ENCODE results near the gene ALPG. TPM values are rescaled to one million over a fixed set of nuclear protein-coding genes. Genes with fewer than 3 reads are reported as not detected.

Gene ALPG
- total and polyA plus RNA-seq, 10 of the 15 experiments (the other 5 are each of a cell fraction or from before 2014, with no cell fraction given): not detected

DNA sequence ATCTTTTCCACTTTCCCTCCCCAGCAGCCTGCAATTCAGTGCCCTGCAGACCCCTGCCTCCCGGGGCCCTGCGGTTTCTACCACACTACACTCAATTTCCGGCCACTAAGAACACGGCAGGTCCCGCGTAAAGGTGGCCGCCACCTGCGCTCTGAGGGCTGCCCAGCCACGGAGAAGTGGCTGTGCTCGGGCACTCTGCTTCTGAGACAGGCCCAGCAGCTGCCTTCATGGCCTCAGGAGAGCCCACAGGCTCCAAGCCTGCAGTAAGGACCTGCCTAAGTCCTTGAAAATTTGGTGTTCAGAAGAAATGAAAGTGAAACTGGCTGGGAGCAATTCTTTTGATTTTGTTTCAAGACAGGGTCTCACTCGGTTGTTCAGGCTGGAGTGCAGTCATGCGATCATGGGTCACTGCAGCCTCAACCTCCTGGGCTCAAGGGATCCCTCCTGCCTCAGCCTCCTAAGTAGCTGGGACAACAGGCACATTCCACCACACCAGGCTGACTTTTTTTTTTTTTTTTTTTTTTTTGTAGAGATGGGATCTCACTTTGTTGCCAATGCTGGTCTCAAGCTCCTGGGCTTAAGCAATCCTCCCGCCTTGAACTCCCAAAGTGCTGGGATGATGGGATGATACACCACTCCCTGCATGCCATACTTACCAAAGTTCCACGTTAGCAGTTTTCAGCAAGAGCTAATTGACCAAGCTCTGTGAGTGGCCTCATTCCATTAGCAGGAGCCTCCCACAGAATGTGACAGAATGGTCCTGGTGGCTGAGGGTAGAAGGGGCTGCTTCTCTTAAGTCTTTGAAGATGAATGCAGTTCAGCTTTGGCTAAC lies 42.6 kb upstream of the ALPG start:
- ChIA-PET SMC1A (ENCODE audit: uncharacterized antibody, unreplicated experiment) (interaction anchor here (0.7 to 1.3 kb wide), 3 partner anchors 9 to 43 kb away, joined by 3 to 4 read pairs (median 3); no protein-coding TSS in a partner anchor), CTCF (interaction anchor here (0.6 to 1.3 kb wide), 4 partner anchors 38 to 458 kb away, joined by 3 read pairs; no protein-coding TSS in a partner anchor), POLR2A (no interaction called here), RAD21 (ENCODE audit: unreplicated experiment) (no interaction called here)
- in situ Hi-C loops (cut with MboI): no loop called here
- DNase-seq (ENCODE audit: low read depth, low spot score): peak; percentile 24
- H3K27me3 ChIP-seq (replicated peaks in 1 of 2; ENCODE audit: control insufficient read depth in 2 of 2, insufficient read depth in 2 of 2, low read length in 1 of 2): no peaks in the 10 kb centered on the region
- peak; percentile 70 for ATAC-seq
- no TSS peak for BruUV-seq (replicated peaks)
- H3K36me3 ChIP-seq (ENCODE audit: control insufficient read depth in 2 of 2, insufficient read depth in 2 of 2, low read length in 1 of 2): no peaks in the 10 kb centered on the region
- peak overlapping the region; percentile 70 for H3K4me3 ChIP-seq
- H3K9me3 ChIP-seq (replicated peaks; ENCODE audit: control insufficient read depth, insufficient read depth, low read length): no peaks in the 10 kb centered on the region; the same call in 2 of the 3 replicates
- no peak overlapping the region; the same call in 1 of the 2 replicates for H3K27ac ChIP-seq (ENCODE audit: control insufficient read depth, insufficient read depth)
- peak overlapping the region; percentile 82 for H2AFZ ChIP-seq (ENCODE audit: control insufficient read depth, low read depth, low read length)
- TF ChIP-seq RUNX3 (IDR thresholded peaks at IDR 0.05; ENCODE audit: low read length) (peak; percentile 62), ZNF217 (IDR thresholded peaks at IDR 0.05) (no peak), CBFB (IDR thresholded peaks at IDR 0.05; ENCODE audit: low read depth) (0 out of 2 replicates have a peak, but pooled peaks have one; percentile 34), IKZF1 (conservative IDR thresholded peaks at IDR 0.05) (peak; percentile 17; the same call in 1 of the 2 replicates), NFIC (IDR thresholded peaks at IDR 0.05; ENCODE audit: low read depth, low read length) (no peak), IKZF2 (IDR thresholded peaks at IDR 0.05) (0 out of 4 replicates have a peak, but pooled peaks of 1 of the 2 experiments have one; percentile 20), SP1 (IDR thresholded peaks at IDR 0.05; ENCODE audit: low read depth, low read length) (no peak), TBL1XR1 (IDR thresholded peaks at IDR 0.05; ENCODE audit: low read depth, low read length) (no peak), CHD4 (IDR thresholded peaks at IDR 0.05) (no peak), CREB1 (IDR thresholded peaks at IDR 0.05; ENCODE audit: low read depth) (no peak), POLR2AphosphoS5 (IDR thresholded peaks at IDR 0.05; ENCODE audit: low read length) (no peak), SIN3A (IDR thresholded peaks at IDR 0.05; ENCODE audit: low read depth, low read length) (no peak), EED (IDR thresholded peaks at IDR 0.05; ENCODE audit: low read depth) (0 out of 2 replicates have a peak, but pooled peaks have one; percentile 18), SUPT20H (IDR thresholded peaks at IDR 0.05; ENCODE audit: borderline replicate concordance, control insufficient read depth, low read depth, low read length) (no peak), JUND (IDR thresholded peaks at IDR 0.05; ENCODE audit: low read depth, low read length) (no peak), WRNIP1 (IDR thresholded peaks at IDR 0.05; ENCODE audit: borderline replicate concordance, low read depth, low read length) (no peak), HCFC1 (IDR thresholded peaks at IDR 0.05; ENCODE audit: low read length) (no peak)
- TF ChIP-seq, protein P1, sequence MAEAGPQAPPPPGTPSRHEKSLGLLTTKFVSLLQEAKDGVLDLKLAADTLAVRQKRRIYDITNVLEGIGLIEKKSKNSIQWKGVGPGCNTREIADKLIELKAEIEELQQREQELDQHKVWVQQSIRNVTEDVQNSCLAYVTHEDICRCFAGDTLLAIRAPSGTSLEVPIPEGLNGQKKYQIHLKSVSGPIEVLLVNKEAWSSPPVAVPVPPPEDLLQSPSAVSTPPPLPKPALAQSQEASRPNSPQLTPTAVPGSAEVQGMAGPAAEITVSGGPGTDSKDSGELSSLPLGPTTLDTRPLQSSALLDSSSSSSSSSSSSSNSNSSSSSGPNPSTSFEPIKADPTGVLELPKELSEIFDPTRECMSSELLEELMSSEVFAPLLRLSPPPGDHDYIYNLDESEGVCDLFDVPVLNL (IDR thresholded peaks at IDR 0.05; ENCODE audit: low read depth, low read length): no peak
- peak overlapping the region; percentile 87 for H3K4me2 ChIP-seq (ENCODE audit: control insufficient read depth, insufficient read depth)
- intact Hi-C loops (cut with micrococcal nuclease; ENCODE audit: unreplicated experiment): no loop called here
- WGBS (ENCODE audit: insufficient coverage, insufficient replicate concordance, low lambda C conversion rate, missing lambda C conversion rate): 4% methylated on average over 14 of the region's 14 CpGs
- no peaks in the 10 kb centered on the region for H4K20me1 ChIP-seq (ENCODE audit: control insufficient read depth, insufficient read depth)
- FAIRE-seq: peak; percentile 41
- H3K4me1 ChIP-seq (ENCODE audit: control insufficient read depth, insufficient read depth, low read length): peaks cover 9% of the 10 kb centered on the region
- H3K79me2 ChIP-seq (ENCODE audit: control insufficient read depth, insufficient read depth, low read length): no peaks in the 10 kb centered on the region
- H3K9ac ChIP-seq (ENCODE audit: control insufficient read depth, insufficient read depth, low read length): peak overlapping the region; percentile 34; the same call in 1 of the 2 replicates

Data from GM12878 (cell line).